Central memory CD4-positive, alpha-beta T cell (primary cell): Measurements from ENCODE around the gene RAB19.
A peak's percentile ranks its signal among the peaks of the same experiment; 100 is the strongest.

ENCODE experiments used
- DNase-seq: peaks from one replicate; pipeline ENCODE4 v3.0.0; 2022
- total RNA-seq, 3 experiments: gene quantifications; one replicate each; lab custom pipeline; 2026; lab: John Stamatoyannopoulos, UW

RAB19 gene
- total RNA-seq = 3.1 to 9.8 (median 8.1) reads per million in 3 experiments

GRCh38 chr7:140403878-140404564, at the start of gene RAB19:
RAB19 (plus strand) TSS chr7:140404058; CDS start chr7:140407647, 3,589 bp downstream.
- DNase-seq = peak; percentile 43

- DNase-seq = no peak
Observed at GRCh38 chr7:140358024-140358411, 45.8 kb upstream of the RAB19 start.

- peak; percentile 15 for DNase-seq
Observed at GRCh38 chr7:140358412-140359051, 45.3 kb upstream of the RAB19 start.

GRCh38 chr7:140360697-140361229, 43.1 kb upstream of the RAB19 start:
- DNase-seq = no peak

- DNase-seq = no peak
Observed at GRCh38 chr7:140364819-140365218, 39.0 kb upstream of the RAB19 start.

- DNase-seq = no peak
Observed at GRCh38 chr7:140367528-140367927, 36.3 kb upstream of the RAB19 start.

GRCh38 chr7:140369294-140369693, 34.6 kb upstream of the RAB19 start:
- DNase-seq = no peak

GRCh38 chr7:140375323-140375722, 28.5 kb upstream of the RAB19 start:
- DNase-seq = no peak

GRCh38 chr7:140375892-140376730, 27.7 kb upstream of the RAB19 start:
- DNase-seq = peak; percentile 24

GRCh38 chr7:140383954-140384713, 19.7 kb upstream of the RAB19 start:
- no peak for DNase-seq

- no peak for DNase-seq
Observed at GRCh38 chr7:140384894-140385545, 18.8 kb upstream of the RAB19 start.

GRCh38 chr7:140389445-140389844, 14.4 kb upstream of the RAB19 start:
- DNase-seq = no peak

- DNase-seq = no peak
Observed at GRCh38 chr7:140390034-140390433, 13.8 kb upstream of the RAB19 start.

- DNase-seq = no peak
Observed at GRCh38 chr7:140390466-140391190, 13.2 kb upstream of the RAB19 start.

- no peak for DNase-seq
Observed at GRCh38 chr7:140391634-140392033, 12.2 kb upstream of the RAB19 start.

GRCh38 chr7:140393756-140394306, 10.0 kb upstream of the RAB19 start:
- DNase-seq = no peak

- peak; percentile 79 for DNase-seq
Observed at GRCh38 chr7:140397784-140398750, 5.8 kb upstream of the RAB19 start, which contains the start of gene SLC37A3. SLC37A3 (minus strand) TSS chr7:140398530; CDS start chr7:140382526, 16,004 bp downstream.

GRCh38 chr7:140398821-140399220, 5.0 kb upstream of the RAB19 start:
- DNase-seq = no peak

GRCh38 chr7:140400381-140400780, 3.5 kb upstream of the RAB19 start:
- no peak for DNase-seq
